ENCODE measurements around the gene RNASE11.

DNA sequence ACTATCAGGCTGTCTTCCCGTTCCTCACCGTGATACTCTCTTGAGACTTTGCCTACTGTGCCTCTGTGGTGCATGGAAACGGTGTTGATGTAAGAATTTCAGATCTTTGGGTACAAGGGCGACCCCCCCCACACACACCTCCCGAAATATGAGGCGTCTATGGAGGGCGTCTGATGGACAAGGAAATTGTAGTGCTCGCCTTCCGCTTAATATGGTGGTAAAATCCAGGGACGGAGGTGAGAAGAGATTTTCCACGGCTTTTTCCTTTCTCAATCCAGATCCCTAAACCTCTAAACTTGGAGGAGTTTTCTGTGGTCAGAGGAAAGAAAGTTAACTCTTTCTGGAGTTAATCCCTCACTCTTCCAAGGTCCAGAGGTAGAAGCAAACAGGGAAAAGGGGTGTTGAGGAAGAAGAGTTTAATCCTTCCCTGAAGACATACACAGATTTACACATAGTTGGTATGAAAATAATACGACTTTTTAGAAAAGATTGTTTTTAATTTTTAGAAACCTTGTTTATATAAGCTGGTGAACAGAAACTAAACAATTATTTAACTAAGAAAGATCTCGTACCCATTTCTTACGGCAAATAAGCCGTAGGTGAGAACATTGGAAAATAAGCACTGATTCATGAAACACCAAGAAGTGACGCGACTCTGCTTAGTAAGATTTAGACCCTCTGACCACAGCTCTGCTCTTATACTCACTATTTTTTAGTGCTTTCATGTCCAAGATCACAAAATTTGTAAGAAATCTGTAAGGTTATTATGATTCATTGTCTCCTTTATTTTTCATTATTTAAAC, 26.4 kb upstream of the RNASE11 start:
- TF ChIP-seq, protein P1, sequence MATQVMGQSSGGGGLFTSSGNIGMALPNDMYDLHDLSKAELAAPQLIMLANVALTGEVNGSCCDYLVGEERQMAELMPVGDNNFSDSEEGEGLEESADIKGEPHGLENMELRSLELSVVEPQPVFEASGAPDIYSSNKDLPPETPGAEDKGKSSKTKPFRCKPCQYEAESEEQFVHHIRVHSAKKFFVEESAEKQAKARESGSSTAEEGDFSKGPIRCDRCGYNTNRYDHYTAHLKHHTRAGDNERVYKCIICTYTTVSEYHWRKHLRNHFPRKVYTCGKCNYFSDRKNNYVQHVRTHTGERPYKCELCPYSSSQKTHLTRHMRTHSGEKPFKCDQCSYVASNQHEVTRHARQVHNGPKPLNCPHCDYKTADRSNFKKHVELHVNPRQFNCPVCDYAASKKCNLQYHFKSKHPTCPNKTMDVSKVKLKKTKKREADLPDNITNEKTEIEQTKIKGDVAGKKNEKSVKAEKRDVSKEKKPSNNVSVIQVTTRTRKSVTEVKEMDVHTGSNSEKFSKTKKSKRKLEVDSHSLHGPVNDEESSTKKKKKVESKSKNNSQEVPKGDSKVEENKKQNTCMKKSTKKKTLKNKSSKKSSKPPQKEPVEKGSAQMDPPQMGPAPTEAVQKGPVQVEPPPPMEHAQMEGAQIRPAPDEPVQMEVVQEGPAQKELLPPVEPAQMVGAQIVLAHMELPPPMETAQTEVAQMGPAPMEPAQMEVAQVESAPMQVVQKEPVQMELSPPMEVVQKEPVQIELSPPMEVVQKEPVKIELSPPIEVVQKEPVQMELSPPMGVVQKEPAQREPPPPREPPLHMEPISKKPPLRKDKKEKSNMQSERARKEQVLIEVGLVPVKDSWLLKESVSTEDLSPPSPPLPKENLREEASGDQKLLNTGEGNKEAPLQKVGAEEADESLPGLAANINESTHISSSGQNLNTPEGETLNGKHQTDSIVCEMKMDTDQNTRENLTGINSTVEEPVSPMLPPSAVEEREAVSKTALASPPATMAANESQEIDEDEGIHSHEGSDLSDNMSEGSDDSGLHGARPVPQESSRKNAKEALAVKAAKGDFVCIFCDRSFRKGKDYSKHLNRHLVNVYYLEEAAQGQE (IDR thresholded peaks at IDR 0.05; ENCODE audit: low read depth): no peak
- TF ChIP-seq, protein P2, sequence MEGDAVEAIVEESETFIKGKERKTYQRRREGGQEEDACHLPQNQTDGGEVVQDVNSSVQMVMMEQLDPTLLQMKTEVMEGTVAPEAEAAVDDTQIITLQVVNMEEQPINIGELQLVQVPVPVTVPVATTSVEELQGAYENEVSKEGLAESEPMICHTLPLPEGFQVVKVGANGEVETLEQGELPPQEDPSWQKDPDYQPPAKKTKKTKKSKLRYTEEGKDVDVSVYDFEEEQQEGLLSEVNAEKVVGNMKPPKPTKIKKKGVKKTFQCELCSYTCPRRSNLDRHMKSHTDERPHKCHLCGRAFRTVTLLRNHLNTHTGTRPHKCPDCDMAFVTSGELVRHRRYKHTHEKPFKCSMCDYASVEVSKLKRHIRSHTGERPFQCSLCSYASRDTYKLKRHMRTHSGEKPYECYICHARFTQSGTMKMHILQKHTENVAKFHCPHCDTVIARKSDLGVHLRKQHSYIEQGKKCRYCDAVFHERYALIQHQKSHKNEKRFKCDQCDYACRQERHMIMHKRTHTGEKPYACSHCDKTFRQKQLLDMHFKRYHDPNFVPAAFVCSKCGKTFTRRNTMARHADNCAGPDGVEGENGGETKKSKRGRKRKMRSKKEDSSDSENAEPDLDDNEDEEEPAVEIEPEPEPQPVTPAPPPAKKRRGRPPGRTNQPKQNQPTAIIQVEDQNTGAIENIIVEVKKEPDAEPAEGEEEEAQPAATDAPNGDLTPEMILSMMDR (IDR thresholded peaks at IDR 0.05 in 2 of 3, conservative IDR thresholded peaks at IDR 0.05 in 1 of 3; ENCODE audit: borderline replicate concordance in 1 of 3, insufficient read depth in 1 of 3, low read depth in 2 of 3, low read length in 2 of 3): no peak
- TF ChIP-seq POLR2AphosphoS5 (IDR thresholded peaks at IDR 0.05; ENCODE audit: low read depth, low read length): no peak
- TF ChIP-seq ZNF274 (IDR thresholded peaks at IDR 0.05; ENCODE audit: low read depth, low read length): no peak
- TF ChIP-seq EZH2 (IDR thresholded peaks at IDR 0.05): no peak
- no peak for TF ChIP-seq ATF3 (IDR thresholded peaks at IDR 0.05)
- no peak for TF ChIP-seq ELF1 (IDR thresholded peaks at IDR 0.05; ENCODE audit: borderline replicate concordance, low read depth)
- TF ChIP-seq POLR2A (IDR thresholded peaks at IDR 0.05; ENCODE audit: borderline replicate concordance, extremely low read depth, insufficient read depth, insufficient read length): no peak
